Activated CD4-positive, alpha-beta T cell treated with anti-CD3 and anti-CD28 coated beads, Interleukin-10, Interleukin-2, amounts not matched to agents 100 ng/mL and 50 ng/mL, durations not matched to agents 16 hours and 8 hours (primary cell): ENCODE data around the gene GNAT3.

Source experiments
- DNase-seq: peaks from one replicate; pipeline ENCODE4 v3.0.0-alpha.2; 2020

The GNAT3 gene

GRCh38 chr7:80460857-80461256, 51.0 kb downstream of the GNAT3 start:
- DNase-seq = no peak

GRCh38 chr7:80459776-80460510, 51.9 kb downstream of the GNAT3 start:
- DNase-seq = no peak

GRCh38 chr7:80458822-80459725, 52.8 kb downstream of the GNAT3 start:
- DNase-seq = no peak

- DNase-seq = peak; percentile 2
These were observed 58.0 kb downstream of the GNAT3 start for GRCh38 chr7:80453699-80454340.

- DNase-seq = no peak
These were observed 61.1 kb downstream of the GNAT3 start for GRCh38 chr7:80450621-80451308.

GRCh38 chr7:80449836-80450235, 62.0 kb downstream of the GNAT3 start:
- DNase-seq = no peak

GRCh38 chr7:80445351-80445750, 66.5 kb downstream of the GNAT3 start:
- DNase-seq = no peak

- DNase-seq = no peak
These were observed 67.1 kb downstream of the GNAT3 start for GRCh38 chr7:80444811-80445210.

GRCh38 chr7:80443325-80443724, 68.5 kb downstream of the GNAT3 start:
- DNase-seq = no peak

GRCh38 chr7:80440883-80441282, 71.0 kb downstream of the GNAT3 start:
- DNase-seq = no peak

- DNase-seq = no peak
These were observed 71.7 kb downstream of the GNAT3 start for GRCh38 chr7:80439894-80440821.

GRCh38 chr7:80435521-80435920, 76.3 kb downstream of the GNAT3 start:
- DNase-seq = no peak

GRCh38 chr7:80434047-80434446, 77.8 kb downstream of the GNAT3 start:
- no peak for DNase-seq

GRCh38 chr7:80432166-80432565, 79.7 kb downstream of the GNAT3 start:
- no peak for DNase-seq

- no peak for DNase-seq
These were observed 82.7 kb downstream of the GNAT3 start for GRCh38 chr7:80429181-80429580.

- peak; percentile 6 for DNase-seq
These were observed 83.5 kb downstream of the GNAT3 start for GRCh38 chr7:80428161-80429054.

- DNase-seq = no peak
These were observed 84.6 kb downstream of the GNAT3 start for GRCh38 chr7:80427218-80427617.

GRCh38 chr7:80420876-80421275, 91.0 kb downstream of the GNAT3 start:
- no peak for DNase-seq

GRCh38 chr7:80417211-80417793, 94.6 kb downstream of the GNAT3 start:
- DNase-seq = no peak

- no peak for DNase-seq
These were observed 96.3 kb downstream of the GNAT3 start for GRCh38 chr7:80415522-80415921.
